Activated naive CD4-positive, alpha-beta T cell treated with anti-CD3 and anti-CD28 coated beads, Interleukin-2, amount 50 U/mL, for 24 hours (primary cell): ENCODE measurements around the gene ITSN1.

Source experiments
- H3K27ac Mint-ChIP-seq: one replicate; pipeline ENCODE4 v1.8.0; 2021; ENCODE audit warnings: mild to moderate bottlenecking, mixed read lengths
- H3K27me3 Mint-ChIP-seq: one replicate; pipeline ENCODE4 v1.8.0; 2021; ENCODE audit warnings: mixed read lengths
- H3K36me3 Mint-ChIP-seq: one replicate; pipeline ENCODE4 v1.8.0; 2021; ENCODE audit warnings: mixed read lengths
- H3K4me1 Mint-ChIP-seq: one replicate; pipeline ENCODE4 v1.8.0; 2021; ENCODE audit warnings: mixed read lengths
- H3K4me3 Mint-ChIP-seq: one replicate; pipeline ENCODE4 v1.8.0; 2021; ENCODE audit warnings: mild to moderate bottlenecking, mixed read lengths
- H3K9me3 Mint-ChIP-seq: one replicate; pipeline ENCODE4 v1.8.0; 2021; ENCODE audit warnings: mixed read lengths

ITSN1 gene

DNA sequence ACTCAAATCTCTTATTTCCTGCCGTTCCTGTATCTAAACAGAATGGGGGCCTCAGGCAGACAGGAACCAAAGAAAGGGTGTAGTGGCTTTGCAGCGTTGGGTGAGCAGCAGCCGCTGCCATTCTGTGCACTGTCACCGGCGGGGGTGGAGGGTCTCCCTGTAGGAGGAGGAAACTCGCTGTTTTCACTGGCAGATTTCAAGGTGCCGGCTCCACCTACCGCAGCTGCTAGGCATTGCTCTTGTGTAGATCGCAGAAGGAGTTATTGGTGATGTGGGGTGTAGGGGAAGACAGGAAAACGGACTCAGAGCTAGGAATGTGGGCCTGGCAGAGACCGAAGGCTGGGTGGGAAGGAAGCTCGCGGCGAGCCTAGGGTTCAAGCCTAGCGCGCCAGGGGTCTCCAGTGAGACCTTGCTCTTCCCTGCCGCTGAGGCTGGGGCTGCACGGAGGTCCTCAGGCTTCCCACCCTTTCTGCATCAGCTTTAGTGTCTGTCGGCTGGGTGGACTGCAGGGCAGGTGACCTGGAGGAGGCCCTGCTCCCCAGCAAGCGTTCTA lies 252.5 kb downstream of the ITSN1 start:
- H3K27ac Mint-ChIP-seq: peak overlapping the region; percentile 53

DNA sequence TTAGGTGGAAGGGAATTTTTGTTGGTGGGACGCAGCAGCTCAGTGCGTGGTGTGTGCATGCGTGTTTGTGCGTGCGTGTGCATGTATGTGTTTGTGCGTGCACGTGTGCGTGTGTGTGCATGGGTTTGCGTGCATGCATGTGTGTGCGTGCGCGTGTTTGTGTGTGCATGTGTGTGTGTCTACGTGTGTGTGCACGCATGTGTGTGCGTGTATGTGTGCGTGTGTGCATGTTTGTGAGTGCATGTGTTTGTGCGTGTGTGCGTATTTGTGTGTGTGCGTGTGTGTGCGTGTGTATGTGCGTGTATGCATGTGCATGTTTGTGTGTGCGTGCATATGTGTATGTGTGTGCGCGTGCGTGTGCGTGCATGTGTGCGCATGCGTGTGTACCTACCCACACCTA lies 253.1 kb downstream of the ITSN1 start:
- Mint-ChIP-seq H3K4me3 (peak overlapping the region; percentile 84), H3K9me3 (no peaks in the 10 kb centered on the region), H3K27ac (no peak overlapping the region), H3K27me3 (no peaks in the 10 kb centered on the region), H3K36me3 (no peaks in the 10 kb centered on the region), H3K4me1 (peaks cover 13% of the 10 kb centered on the region)

More for the DNA sequence above, 252.5 kb downstream of the ITSN1 start:
- H3K36me3 Mint-ChIP-seq: no peaks in the 10 kb centered on the region
- H3K9me3 Mint-ChIP-seq: no peaks in the 10 kb centered on the region
- H3K4me1 Mint-ChIP-seq: peaks cover 13% of the 10 kb centered on the region
- peak overlapping the region; percentile 84 for H3K4me3 Mint-ChIP-seq
- no peaks in the 10 kb centered on the region for H3K27me3 Mint-ChIP-seq

DNA sequence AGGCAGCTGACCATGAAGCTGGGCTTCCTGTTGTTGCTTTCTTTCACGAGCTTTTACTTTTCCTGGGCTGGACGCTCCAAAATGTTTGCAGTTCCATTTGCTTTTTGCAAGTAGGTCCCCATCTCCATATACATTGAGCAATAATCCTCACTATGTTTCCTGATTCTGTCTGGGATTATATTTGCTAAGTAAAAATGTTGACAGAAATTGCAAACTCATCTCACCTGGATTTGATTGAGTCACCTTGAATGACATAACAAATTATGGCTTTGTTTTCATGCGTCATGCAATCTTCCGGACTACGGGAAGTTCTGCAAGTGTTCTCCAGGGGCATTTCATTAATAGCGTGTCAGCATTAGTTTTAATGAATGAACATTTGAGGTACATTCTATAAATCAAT lies 254.4 kb downstream of the ITSN1 start:
- Mint-ChIP-seq H3K4me3 (no peak overlapping the region), H3K36me3 (peaks cover 3% of the 10 kb centered on the region), H3K27ac (no peak overlapping the region), H3K9me3 (no peaks in the 10 kb centered on the region), H3K27me3 (no peaks in the 10 kb centered on the region), H3K4me1 (peaks cover 13% of the 10 kb centered on the region)

DNA sequence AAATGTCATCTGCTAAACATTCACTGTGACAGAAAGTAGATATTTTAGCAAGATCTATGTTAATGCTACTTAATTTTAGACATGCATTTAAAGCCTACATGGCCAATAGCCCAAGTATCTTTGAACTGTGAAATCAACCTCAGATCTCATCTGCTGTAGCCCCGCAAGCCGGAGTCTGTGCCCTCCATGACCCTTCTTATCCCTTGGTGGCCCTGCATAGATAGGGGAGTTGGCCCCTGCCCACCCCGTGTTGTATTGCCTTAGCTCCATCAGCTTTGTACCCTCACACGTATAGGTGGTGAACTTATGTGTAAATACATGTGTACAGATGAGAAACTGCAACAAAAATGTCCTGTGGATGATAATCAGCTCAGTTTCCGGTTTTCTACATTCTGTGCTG lies 254.8 kb downstream of the ITSN1 start:
- no peaks in the 10 kb centered on the region for H3K9me3 Mint-ChIP-seq
- H3K27ac Mint-ChIP-seq: no peak overlapping the region
- H3K4me3 Mint-ChIP-seq: no peak overlapping the region
- H3K36me3 Mint-ChIP-seq: peaks cover 5% of the 10 kb centered on the region
- no peaks in the 10 kb centered on the region for H3K27me3 Mint-ChIP-seq
- peaks cover 13% of the 10 kb centered on the region for H3K4me1 Mint-ChIP-seq

DNA sequence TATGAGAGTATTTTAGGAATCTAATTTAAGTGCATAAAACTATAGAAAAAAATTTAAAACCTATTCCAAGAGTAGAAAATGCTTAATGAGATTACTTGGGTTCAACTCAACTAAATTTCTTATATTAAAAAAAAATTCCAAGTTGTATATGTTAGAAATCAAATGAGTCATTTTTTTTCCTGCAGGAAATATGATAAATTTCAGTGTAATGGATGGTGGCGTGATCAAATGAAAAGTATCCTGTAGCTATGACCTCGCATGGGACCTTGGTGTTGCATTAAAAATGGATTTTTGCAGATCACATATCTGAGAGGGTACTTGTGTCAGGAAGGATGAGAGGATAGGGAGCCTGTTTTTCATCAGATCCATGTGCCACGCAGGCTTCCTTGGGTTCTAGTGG lies 255.4 kb downstream of the ITSN1 start:
- Mint-ChIP-seq H3K27me3 (no peaks in the 10 kb centered on the region), H3K9me3 (no peaks in the 10 kb centered on the region), H3K4me3 (no peak overlapping the region), H3K4me1 (peaks cover 13% of the 10 kb centered on the region), H3K36me3 (peaks cover 9% of the 10 kb centered on the region), H3K27ac (no peak overlapping the region)

DNA sequence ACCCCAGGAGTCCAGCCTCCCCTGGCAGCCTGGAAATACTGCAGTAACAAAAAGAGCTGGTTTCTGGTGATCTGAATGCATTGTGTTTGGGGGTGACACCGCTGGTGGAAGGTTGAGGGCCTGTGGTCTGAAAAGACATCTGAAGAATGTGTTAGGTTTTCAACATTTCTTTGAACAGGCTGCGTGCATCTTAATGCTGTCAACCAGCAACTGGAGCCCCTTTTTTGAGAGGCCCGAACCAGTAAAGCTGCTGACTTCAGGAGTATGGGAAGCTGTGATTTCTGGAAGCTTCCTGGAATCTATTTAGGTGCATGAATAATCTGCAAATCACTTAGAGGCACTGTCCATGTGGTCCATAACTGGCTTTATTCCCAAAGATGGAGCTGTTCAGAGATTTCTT lies 256.3 kb downstream of the ITSN1 start:
- peaks cover 16% of the 10 kb centered on the region for H3K36me3 Mint-ChIP-seq
- H3K4me3 Mint-ChIP-seq: no peak overlapping the region
- no peak overlapping the region for H3K27ac Mint-ChIP-seq
- H3K4me1 Mint-ChIP-seq: peaks cover 13% of the 10 kb centered on the region
- H3K9me3 Mint-ChIP-seq: no peaks in the 10 kb centered on the region
- H3K27me3 Mint-ChIP-seq: no peaks in the 10 kb centered on the region

DNA sequence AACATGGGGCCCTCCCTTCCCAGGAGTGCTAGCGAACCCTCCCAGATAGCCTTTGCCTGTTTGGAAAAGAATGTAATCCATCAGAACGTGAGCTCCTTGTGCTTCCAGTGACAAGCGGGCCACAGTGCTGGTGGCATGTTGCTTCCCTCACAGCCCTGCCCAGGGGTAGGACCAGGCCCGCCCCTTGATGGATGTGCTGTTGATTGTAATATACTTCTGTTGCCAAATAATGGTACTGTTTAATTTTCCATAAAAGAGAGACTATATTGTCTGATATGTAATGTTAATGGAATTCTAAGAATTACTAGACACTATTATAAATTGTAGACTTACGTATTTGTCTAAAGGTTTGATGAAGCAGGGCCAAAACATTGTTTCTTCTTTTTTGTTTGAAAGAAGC lies 256.9 kb downstream of the ITSN1 start:
- no peaks in the 10 kb centered on the region for H3K27me3 Mint-ChIP-seq
- H3K4me3 Mint-ChIP-seq: no peak overlapping the region
- no peaks in the 10 kb centered on the region for H3K9me3 Mint-ChIP-seq

DNA sequence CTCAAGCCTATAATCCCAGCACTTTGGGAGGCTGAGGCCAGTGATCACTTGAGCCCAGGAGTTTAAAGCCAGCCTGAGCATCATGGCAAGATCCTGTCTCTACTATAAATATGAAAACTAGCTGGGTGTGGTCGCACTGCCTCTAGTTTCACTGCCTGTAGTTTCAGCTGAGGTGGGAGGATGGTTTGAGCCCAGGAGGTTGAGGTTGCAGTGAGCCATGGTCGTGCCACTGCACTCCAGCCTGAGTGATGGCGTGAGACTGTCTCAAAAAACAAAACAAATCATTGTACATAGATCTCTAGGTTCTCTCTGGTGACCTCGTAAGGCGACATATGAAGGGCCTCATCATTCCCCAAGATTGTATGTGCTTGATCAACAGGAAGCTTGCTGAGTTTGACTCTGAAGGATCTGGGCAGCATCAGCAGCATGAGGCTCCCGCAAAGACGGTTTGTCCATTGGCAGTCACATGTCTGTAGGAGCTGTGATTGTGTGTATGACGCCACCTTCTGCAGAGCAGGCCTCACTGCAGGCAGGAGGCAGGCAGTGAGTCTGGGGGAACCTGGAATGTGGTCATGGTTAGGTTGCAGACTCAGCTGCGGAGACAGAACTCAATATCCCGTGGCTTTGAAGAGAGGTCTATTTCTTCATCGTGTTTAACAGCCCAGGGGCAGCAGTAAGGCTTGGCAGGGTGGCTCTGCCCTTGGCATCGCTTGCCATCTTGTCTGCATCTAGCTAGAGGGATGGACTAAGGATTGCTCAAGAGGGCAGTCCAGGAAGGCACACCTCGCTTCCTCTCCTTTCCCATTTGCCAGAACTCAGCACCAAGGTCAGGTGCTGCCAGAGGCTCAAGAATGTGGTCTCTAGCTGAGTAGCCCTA lies 259.3 kb downstream of the ITSN1 start:
- H3K9me3 Mint-ChIP-seq: no peaks in the 10 kb centered on the region
- H3K36me3 Mint-ChIP-seq: peaks cover 25% of the 10 kb centered on the region
- H3K4me1 Mint-ChIP-seq: no peaks in the 10 kb centered on the region
- H3K4me3 Mint-ChIP-seq: no peak overlapping the region
- no peaks in the 10 kb centered on the region for H3K27me3 Mint-ChIP-seq
- H3K27ac Mint-ChIP-seq: no peak overlapping the region

More for the DNA sequence above, 256.9 kb downstream of the ITSN1 start:
- H3K4me1 Mint-ChIP-seq: peaks cover 12% of the 10 kb centered on the region
- H3K27ac Mint-ChIP-seq: no peak overlapping the region
- peaks cover 16% of the 10 kb centered on the region for H3K36me3 Mint-ChIP-seq

DNA sequence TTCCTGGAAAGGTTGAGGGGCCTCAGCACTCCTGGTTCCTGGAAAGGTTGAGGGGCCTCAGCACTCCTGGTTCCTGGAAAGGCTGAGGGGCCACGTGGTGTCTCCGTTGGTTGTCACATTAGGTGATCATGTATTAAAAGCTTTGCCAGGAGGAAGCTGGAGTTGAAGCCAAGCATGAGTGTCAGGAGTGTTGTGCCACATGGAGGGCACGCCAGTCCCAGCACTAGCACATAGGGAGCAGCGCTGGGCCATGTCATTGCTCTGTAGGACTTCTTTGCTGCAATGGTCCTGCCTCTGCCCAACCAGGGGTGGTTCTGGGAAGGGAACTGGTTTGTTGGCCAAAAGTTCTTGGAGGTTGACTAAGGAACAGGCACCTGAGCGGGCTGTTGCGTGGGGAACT lies 260.0 kb downstream of the ITSN1 start:
- no peaks in the 10 kb centered on the region for H3K4me1 Mint-ChIP-seq
- H3K4me3 Mint-ChIP-seq: no peak overlapping the region
- H3K36me3 Mint-ChIP-seq: peaks cover 26% of the 10 kb centered on the region
- no peaks in the 10 kb centered on the region for H3K27me3 Mint-ChIP-seq
- H3K27ac Mint-ChIP-seq: no peak overlapping the region
- no peaks in the 10 kb centered on the region for H3K9me3 Mint-ChIP-seq

DNA sequence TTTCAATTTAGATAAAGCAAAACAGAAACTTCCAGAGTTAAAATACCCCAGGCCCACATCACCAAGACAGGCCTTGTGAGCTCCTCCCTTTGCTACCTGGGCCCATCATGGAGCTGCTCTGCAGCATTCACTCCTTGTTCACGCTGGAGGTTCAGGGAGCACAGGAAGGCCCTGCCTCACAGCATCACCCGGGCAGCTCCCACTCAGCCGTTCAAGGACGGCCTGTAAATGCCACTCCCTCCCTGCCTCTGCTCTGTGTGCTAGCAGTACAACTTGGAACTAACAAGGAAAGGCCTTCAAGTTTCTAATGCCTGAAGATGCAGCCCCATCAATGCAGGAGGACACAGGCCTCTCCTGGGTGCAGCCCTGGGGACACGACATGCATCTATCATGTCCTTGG lies 261.7 kb downstream of the ITSN1 start:
- no peaks in the 10 kb centered on the region for H3K9me3 Mint-ChIP-seq
- no peak overlapping the region for H3K4me3 Mint-ChIP-seq
- no peaks in the 10 kb centered on the region for H3K27me3 Mint-ChIP-seq
- peaks cover 29% of the 10 kb centered on the region for H3K36me3 Mint-ChIP-seq
- H3K4me1 Mint-ChIP-seq: no peaks in the 10 kb centered on the region
- H3K27ac Mint-ChIP-seq: no peak overlapping the region

DNA sequence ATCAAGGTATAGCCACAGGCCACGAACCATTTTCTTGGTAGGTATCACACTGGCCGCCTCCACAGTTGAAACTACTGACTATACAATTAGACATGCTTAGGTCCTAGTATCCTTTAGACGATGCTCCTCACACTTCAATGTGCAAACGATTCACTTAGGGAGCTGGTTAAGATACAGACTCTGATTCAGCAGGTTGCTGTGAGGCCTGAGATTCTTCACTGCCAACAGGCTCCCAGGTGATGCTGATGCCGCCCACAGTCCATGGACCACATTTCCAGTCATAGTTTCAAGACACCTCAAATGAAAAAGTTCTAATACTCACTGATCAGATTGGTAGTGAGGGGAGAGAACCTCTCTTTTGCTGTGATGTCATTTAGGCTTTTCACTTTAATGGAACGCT lies 266.5 kb downstream of the ITSN1 start:
- Mint-ChIP-seq H3K36me3 (peaks cover 19% of the 10 kb centered on the region), H3K4me1 (peaks cover 25% of the 10 kb centered on the region), H3K27me3 (no peaks in the 10 kb centered on the region), H3K4me3 (no peak overlapping the region), H3K9me3 (no peaks in the 10 kb centered on the region), H3K27ac (no peak overlapping the region)

DNA sequence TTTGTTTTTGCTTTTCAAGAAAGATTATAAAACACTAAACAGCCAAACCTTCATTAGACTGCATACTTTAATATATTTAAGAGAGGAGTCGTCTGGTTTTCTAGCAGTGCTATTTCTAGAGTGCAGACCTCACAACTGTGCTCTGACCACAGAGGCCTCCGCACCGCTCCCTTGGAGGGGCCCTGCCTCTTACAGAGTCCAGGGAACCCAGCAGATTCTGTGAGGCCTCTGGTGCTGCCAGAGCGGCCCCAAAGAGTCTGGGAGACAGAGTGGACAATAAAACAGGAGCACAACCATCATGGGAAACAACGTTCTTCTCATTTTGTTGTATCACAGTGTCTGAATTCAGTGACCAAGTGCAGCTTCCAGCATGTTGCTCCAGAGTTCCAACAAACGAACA lies 267.5 kb downstream of the ITSN1 start:
- no peak overlapping the region for H3K27ac Mint-ChIP-seq
- H3K27me3 Mint-ChIP-seq: no peaks in the 10 kb centered on the region
- H3K4me1 Mint-ChIP-seq: peaks cover 33% of the 10 kb centered on the region
- H3K4me3 Mint-ChIP-seq: no peak overlapping the region
- peaks cover 17% of the 10 kb centered on the region for H3K36me3 Mint-ChIP-seq
- H3K9me3 Mint-ChIP-seq: no peaks in the 10 kb centered on the region

DNA sequence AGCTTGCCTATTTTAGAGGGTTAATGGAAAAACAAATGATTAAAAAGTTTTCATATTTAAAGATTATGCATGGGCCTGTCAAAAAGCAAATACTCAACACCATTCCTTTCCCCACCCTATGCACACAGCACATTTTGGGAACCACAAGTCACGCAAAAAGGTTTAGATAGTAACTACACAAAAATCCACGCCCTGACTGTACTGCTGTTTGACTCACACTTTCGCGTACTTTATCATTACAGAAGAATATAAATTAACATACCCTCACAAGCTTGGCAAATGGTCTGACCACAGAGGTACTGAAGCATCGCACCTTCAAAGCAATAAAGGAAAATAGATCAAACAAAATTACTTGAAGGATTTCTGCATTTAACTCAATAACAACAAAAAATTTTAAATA lies 271.9 kb downstream of the ITSN1 start:
- Mint-ChIP-seq H3K27ac (peak overlapping the region; percentile 14), H3K36me3 (peaks cover 6% of the 10 kb centered on the region), H3K9me3 (no peaks in the 10 kb centered on the region), H3K27me3 (no peaks in the 10 kb centered on the region), H3K4me1 (peaks cover 50% of the 10 kb centered on the region), H3K4me3 (peak overlapping the region; percentile 99)

DNA sequence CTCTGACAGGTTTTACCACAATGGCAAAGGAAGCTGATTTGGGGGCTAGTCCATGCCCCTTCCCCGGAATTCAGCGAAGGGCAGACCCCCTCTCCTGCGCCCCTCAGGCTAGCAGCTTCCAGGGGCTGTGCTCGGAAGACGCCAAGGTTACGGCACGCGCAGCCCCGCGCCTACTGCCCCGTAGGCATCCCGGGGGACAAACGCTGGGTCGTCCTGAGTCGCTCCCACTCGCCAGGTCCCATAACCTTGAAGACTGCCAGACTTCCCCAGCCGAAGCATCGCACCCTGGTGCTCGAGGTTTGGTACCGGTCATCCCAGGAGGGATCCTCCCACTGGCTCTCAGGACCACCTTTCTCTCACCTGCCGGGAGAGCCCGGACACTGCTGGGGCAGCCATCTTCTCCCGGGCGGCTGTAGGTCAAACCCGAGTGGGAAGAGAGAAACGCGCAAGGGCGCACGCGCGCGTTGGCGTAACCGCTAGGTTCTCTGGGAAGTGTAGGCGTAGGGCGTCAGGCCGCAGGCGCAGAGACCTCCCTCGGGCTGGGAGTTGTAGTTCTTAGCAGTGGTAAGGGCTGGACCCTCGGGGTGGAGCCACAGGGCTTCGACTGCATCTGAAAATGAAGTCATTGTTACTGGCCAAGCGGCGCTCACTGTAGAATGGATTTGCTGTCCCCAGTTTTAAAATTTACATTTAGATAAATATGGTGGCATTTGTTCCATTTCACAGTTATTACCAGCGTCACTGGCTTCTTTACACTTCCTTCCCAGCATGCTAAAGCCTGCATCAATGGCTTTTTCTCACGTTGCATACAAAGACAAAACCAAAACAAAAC lies 273.3 kb downstream of the ITSN1 start, which contains the start of gene ATP5PO:
Gene ATP5PO (minus strand): TSS at position 437 of the 832 bp plus-strand sequence. CDS start 41 bp downstream, at position 396.
- H3K9me3 Mint-ChIP-seq: no peaks in the 10 kb centered on the region
- H3K4me3 Mint-ChIP-seq: peak within 1 kb of the TSS; percentile 99
- H3K4me1 Mint-ChIP-seq: peaks cover 43% of the 10 kb centered on the region
- H3K27me3 Mint-ChIP-seq: no peaks in the 10 kb centered on the region
- H3K36me3 Mint-ChIP-seq: peaks cover 2% of the 10 kb centered on the region
- H3K27ac Mint-ChIP-seq: peak within 1 kb of the TSS; percentile 98

DNA sequence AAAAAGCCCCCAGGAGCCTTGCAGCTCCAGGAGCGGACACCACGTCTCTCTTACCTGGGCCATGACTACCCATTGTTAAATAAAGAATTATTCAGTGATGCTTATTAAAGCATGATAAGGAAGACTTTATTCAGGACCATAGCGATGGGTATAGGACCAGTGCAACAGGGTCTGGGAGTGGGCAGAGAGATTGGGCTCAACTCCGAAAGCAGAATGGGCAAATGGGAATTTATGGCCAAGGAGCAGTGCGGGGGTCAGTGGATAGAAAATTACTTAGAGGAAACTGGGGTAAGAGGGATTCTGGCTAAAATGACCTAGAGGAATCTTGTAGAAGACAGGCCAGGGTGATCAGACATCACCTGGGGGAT lies 273.9 kb downstream of the ITSN1 start:
- peak overlapping the region; percentile 99 for H3K4me3 Mint-ChIP-seq
- no peaks in the 10 kb centered on the region for H3K27me3 Mint-ChIP-seq
- H3K9me3 Mint-ChIP-seq: no peaks in the 10 kb centered on the region
- H3K4me1 Mint-ChIP-seq: peaks cover 38% of the 10 kb centered on the region
- peaks cover 2% of the 10 kb centered on the region for H3K36me3 Mint-ChIP-seq
- peak overlapping the region; percentile 98 for H3K27ac Mint-ChIP-seq

DNA sequence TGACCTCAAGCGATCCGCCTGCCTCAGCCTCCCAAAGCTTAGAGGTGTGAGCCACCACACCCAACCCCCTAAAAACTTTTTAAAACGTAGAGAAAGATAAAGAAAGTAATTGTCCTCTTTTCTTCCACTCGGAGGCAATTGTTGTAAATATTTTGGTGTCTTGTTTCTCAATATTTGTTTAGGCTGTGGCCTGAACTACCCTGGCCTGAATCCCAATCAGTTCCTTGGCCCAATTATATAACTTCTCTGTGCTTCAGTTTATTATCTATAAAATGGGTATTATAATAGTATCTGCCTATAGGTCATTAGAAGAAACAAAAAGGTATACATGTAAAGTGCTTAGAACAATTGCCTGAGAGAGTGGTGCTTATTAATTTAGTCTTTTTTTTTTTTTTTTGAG lies 275.1 kb downstream of the ITSN1 start:
- Mint-ChIP-seq H3K36me3 (peaks cover 2% of the 10 kb centered on the region), H3K4me1 (peaks cover 36% of the 10 kb centered on the region), H3K9me3 (no peaks in the 10 kb centered on the region), H3K4me3 (no peak overlapping the region), H3K27ac (no peak overlapping the region), H3K27me3 (no peaks in the 10 kb centered on the region)
